Keratinocyte (primary cell): ENCODE results near the gene RSPH1. TPM values are rescaled to one million over a fixed set of nuclear protein-coding genes. Genes with fewer than 3 reads are reported as not detected.

Experiments
- DNase-seq: peaks from one replicate; pipeline ENCODE4 v3.0.0-alpha.2; 2011; ENCODE audit warnings: low read depth, missing footprints, low spot score
- FAIRE-seq: peaks from 2 replicates; lab custom pipeline; 2011; peaks lifted over from hg19 to GRCh38; lab: Jason Lieb, UNC
- H2AFZ ChIP-seq: 2 replicates; pipeline ENCODE4 v1.6.0; 2012; ENCODE audit warnings: low read length, control low read depth, inconsistent platforms; ENCODE audit not compliant: control insufficient read depth
- H3K27ac ChIP-seq: 2 replicates; pipeline ENCODE4 v1.5.1; 2011; ENCODE audit warnings: low read length; ENCODE audit not compliant: control insufficient read depth, insufficient read depth
- H3K27me3 ChIP-seq: 3 replicates; pipeline ENCODE4 v1.6.0; 2011; ENCODE audit warnings: low read length; ENCODE audit not compliant: control insufficient read depth, insufficient read depth; ENCODE audit errors: extremely low read depth
- H3K36me3 ChIP-seq, 2 experiments: 2 replicates in 1 of 2; 3 replicates in 1 of 2; pipeline ENCODE4 v1.5.1; 2011; ENCODE audit warnings: low read length in 2 of 2, mild to moderate bottlenecking in 1 of 2; ENCODE audit not compliant: control insufficient read depth in 2 of 2, insufficient read depth in 2 of 2; ENCODE audit errors: extremely low read depth in 1 of 2
- H3K4me1 ChIP-seq: 3 replicates; pipeline ENCODE4 v1.5.1; 2011; ENCODE audit warnings: low read length; ENCODE audit not compliant: control insufficient read depth, insufficient read depth; ENCODE audit errors: extremely low read depth
- H3K4me2 ChIP-seq: 3 replicates; pipeline ENCODE4 v1.6.0; 2011; ENCODE audit warnings: low read depth, low read length; ENCODE audit not compliant: control insufficient read depth, insufficient read depth; ENCODE audit errors: extremely low read depth
- H3K4me3 ChIP-seq, 3 experiments: fragments of 200-600 bp in 1 of 3; sonication (generic) in 1 of 3; 2 replicates in 2 of 3; 3 replicates in 1 of 3; pipeline ENCODE4 v1.5.1; 2011 to 2016; ENCODE audit warnings: low read length in 3 of 3, mild to moderate bottlenecking in 3 of 3, control low read depth in 2 of 3, inconsistent platforms in 1 of 3, low read depth in 1 of 3, mixed read lengths in 1 of 3, mixed run types in 1 of 3, moderate library complexity in 1 of 3; ENCODE audit not compliant: control insufficient read depth in 2 of 3, insufficient read depth in 2 of 3; ENCODE audit errors: extremely low read depth in 1 of 3
- H3K79me2 ChIP-seq: 2 replicates; pipeline ENCODE4 v1.6.0; 2012; ENCODE audit warnings: low read length; ENCODE audit not compliant: control insufficient read depth, insufficient read depth
- H3K9ac ChIP-seq: 3 replicates; pipeline ENCODE4 v1.6.0; 2011; ENCODE audit warnings: low read length; ENCODE audit not compliant: control insufficient read depth, insufficient read depth; ENCODE audit errors: extremely low read depth
- H3K9me1 ChIP-seq: 3 replicates; pipeline ENCODE4 v1.6.0; 2011; ENCODE audit warnings: low read length; ENCODE audit not compliant: control insufficient read depth, insufficient read depth; ENCODE audit errors: extremely low read depth
- H3K9me3 ChIP-seq: 2 replicates; pipeline ENCODE4 v1.5.1; 2012; ENCODE audit warnings: low read depth, low read length; ENCODE audit not compliant: control insufficient read depth
- H4K20me1 ChIP-seq: 3 replicates; pipeline ENCODE4 v1.6.0; 2011; ENCODE audit warnings: low read length; ENCODE audit not compliant: control insufficient read depth, insufficient read depth; ENCODE audit errors: extremely low read depth
- EZH2 ChIP-seq: IDR thresholded peaks from one replicate; pipeline ENCODE4 v1.6.1; 2012; ENCODE audit warnings: inconsistent platforms, mild to moderate bottlenecking, low read length, moderate library complexity
- dilution Hi-C: fragments of 300-500 bp; cut with MboI; formaldehyde crosslinking; loops from one replicate; pipeline ENCODE4 v1.7.0; 2020; ENCODE audit warnings: low sequenced_read_pairs; ENCODE audit not compliant: extremely low pct_ligation_motif_present
- polyA plus RNA-seq, 5 experiments: library from polyadenylated mRNA; depleted of rRNA in 3 of 5; stranded (reverse) in 3 of 5; stranded (forward) in 1 of 5; unstranded in 1 of 5; fragments of >200 nt; gene quantifications; 1 replicate in 1 of 5; 2 replicates in 3 of 5; 3 replicates in 1 of 5; pipeline versions ENCODE4 v1.2.1 to v1.2.3, GENCODE V29; 2011 to 2012; ENCODE audit warnings: missing spikeins in 2 of 5, low read depth in 1 of 5, low replicate concordance in 1 of 5
- TF ChIP-seq, protein P1 (sequence below), 3 experiments: IDR thresholded peaks in 1 of 3; conservative IDR thresholded peaks in 1 of 3; optimal IDR thresholded peaks in 1 of 3; 2 replicates in 2 of 3; 3 replicates in 1 of 3; pipeline versions ENCODE3 to v1.5.1; 2011; ENCODE audit warnings: low read length in 3 of 3, mild to moderate bottlenecking in 3 of 3, moderate library complexity in 2 of 3, control low read depth in 1 of 3, inconsistent platforms in 1 of 3; ENCODE audit not compliant: insufficient read depth in 2 of 3; ENCODE audit errors: extremely low read depth in 1 of 3

Gene RSPH1
- polyA plus RNA-seq, 1 donor (not counting 4 experiments of a cell fraction or from before 2014, with no cell fraction given) = 0.50 TPM

- Histone ChIP-seq H3K9me1 (no peaks in the 10 kb centered on the region), H3K4me3 (no peak overlapping the region), H3K27ac (no peak overlapping the region), H3K9me3 (no peaks in the 10 kb centered on the region), H3K4me1 (peaks cover 4% of the 10 kb centered on the region), H4K20me1 (no peaks in the 10 kb centered on the region), H3K79me2 (no peaks in the 10 kb centered on the region), H3K4me2 (no peak overlapping the region), H3K9ac (no peak overlapping the region), H3K27me3 (peaks cover 10% of the 10 kb centered on the region), H3K36me3 (no peaks in the 10 kb centered on the region), H2AFZ (no peak overlapping the region)
- no peak for FAIRE-seq
- DNase-seq = no peak
- dilution Hi-C loops = no loop called here
- TF ChIP-seq EZH2 = no peak
- TF ChIP-seq, protein P1, sequence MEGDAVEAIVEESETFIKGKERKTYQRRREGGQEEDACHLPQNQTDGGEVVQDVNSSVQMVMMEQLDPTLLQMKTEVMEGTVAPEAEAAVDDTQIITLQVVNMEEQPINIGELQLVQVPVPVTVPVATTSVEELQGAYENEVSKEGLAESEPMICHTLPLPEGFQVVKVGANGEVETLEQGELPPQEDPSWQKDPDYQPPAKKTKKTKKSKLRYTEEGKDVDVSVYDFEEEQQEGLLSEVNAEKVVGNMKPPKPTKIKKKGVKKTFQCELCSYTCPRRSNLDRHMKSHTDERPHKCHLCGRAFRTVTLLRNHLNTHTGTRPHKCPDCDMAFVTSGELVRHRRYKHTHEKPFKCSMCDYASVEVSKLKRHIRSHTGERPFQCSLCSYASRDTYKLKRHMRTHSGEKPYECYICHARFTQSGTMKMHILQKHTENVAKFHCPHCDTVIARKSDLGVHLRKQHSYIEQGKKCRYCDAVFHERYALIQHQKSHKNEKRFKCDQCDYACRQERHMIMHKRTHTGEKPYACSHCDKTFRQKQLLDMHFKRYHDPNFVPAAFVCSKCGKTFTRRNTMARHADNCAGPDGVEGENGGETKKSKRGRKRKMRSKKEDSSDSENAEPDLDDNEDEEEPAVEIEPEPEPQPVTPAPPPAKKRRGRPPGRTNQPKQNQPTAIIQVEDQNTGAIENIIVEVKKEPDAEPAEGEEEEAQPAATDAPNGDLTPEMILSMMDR (optimal IDR thresholded peaks at IDR 0.05 in 1 of 3, IDR thresholded peaks at IDR 0.05 in 1 of 3, conservative IDR thresholded peaks at IDR 0.05 in 1 of 3; ENCODE audit: extremely low read depth in 1 of 3, insufficient read depth in 2 of 3, low read length in 3 of 3) = no peak
These were observed 63.3 kb downstream of the RSPH1 start for GRCh38 chr21:42432695-42433094.

DNA sequence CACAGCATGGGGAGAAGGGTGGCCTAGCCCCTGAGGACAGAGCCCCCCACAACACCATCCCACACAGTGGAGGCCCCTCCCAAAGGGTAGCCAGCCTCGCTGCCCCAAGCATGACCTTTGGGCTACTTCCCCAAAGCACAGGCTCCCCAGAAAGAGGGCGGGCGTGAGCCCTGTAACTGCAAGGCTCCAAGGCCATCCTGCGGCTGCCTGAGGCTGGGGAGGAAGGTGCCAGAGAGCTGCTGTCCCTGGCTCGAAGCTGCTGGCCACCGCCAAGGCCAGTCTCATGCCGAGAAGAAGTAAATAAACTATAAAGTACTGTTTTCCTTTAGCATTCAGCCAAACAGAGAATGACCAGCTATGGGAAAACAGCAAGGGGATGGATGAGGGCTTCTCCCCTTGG, 64.8 kb downstream of the RSPH1 start:
- TF ChIP-seq EZH2 = no peak
- TF ChIP-seq, protein P1 (optimal IDR thresholded peaks at IDR 0.05 in 1 of 3, IDR thresholded peaks at IDR 0.05 in 1 of 3, conservative IDR thresholded peaks at IDR 0.05 in 1 of 3; ENCODE audit: extremely low read depth in 1 of 3, insufficient read depth in 2 of 3, low read length in 3 of 3) = no peak

More for the DNA sequence above, 64.8 kb downstream of the RSPH1 start:
- H3K27me3 ChIP-seq = peaks cover 10% of the 10 kb centered on the region
- DNase-seq (no peak), FAIRE-seq (no peak)
- no peak overlapping the region for H3K4me2 ChIP-seq
- peaks cover 4% of the 10 kb centered on the region for H3K4me1 ChIP-seq
- H3K36me3 ChIP-seq = no peaks in the 10 kb centered on the region
- H4K20me1 ChIP-seq = no peaks in the 10 kb centered on the region
- dilution Hi-C loops = no loop called here
- H3K4me3 ChIP-seq = no peak overlapping the region
- no peak overlapping the region for H2AFZ ChIP-seq
- no peak overlapping the region for H3K27ac ChIP-seq
- H3K9me1 ChIP-seq = no peaks in the 10 kb centered on the region
- no peaks in the 10 kb centered on the region for H3K9me3 ChIP-seq
- no peaks in the 10 kb centered on the region for H3K79me2 ChIP-seq
- H3K9ac ChIP-seq = no peak overlapping the region
